Endodermal cell (in vitro differentiated cells): ENCODE data around the gene ANAPC5. TPM values are rescaled to one million over a fixed set of nuclear protein-coding genes. Genes with fewer than 3 reads are reported as not detected.

Experiments used
- DNase-seq: peaks from one replicate; pipeline ENCODE4 v3.0.0-alpha.2; 2017
- H3K27ac ChIP-seq: 2 replicates; pipeline ENCODE4 v1.5.1; 2013; ENCODE audit warnings: mild to moderate bottlenecking, low read depth, low read length, moderate library complexity
- H3K27me3 ChIP-seq: 2 replicates; pipeline ENCODE4 v1.6.1; 2013; ENCODE audit warnings: mild to moderate bottlenecking, low read length, moderate library complexity; ENCODE audit not compliant: insufficient read depth, control insufficient read depth, poor library complexity, severe bottlenecking
- H3K36me3 ChIP-seq: 2 replicates; pipeline ENCODE4 v1.7.0; 2013; ENCODE audit warnings: mild to moderate bottlenecking, low read length, moderate library complexity; ENCODE audit not compliant: control insufficient read depth, insufficient read depth
- H3K4me1 ChIP-seq: one replicate; pipeline ENCODE4 v1.7.0; 2013; ENCODE audit warnings: low read length; ENCODE audit not compliant: control insufficient read depth, insufficient read depth
- H3K4me3 ChIP-seq: 2 replicates; pipeline ENCODE4 v1.5.1; 2013; ENCODE audit warnings: mild to moderate bottlenecking, low read length, moderate library complexity
- H3K9ac ChIP-seq: 2 replicates; pipeline ENCODE4 v1.6.1; 2013; ENCODE audit warnings: mild to moderate bottlenecking, low read length, moderate library complexity; ENCODE audit not compliant: poor library complexity, severe bottlenecking; ENCODE audit errors: extremely low read depth
- H3K9me3 ChIP-seq: 2 replicates; pipeline ENCODE4 v1.6.1; 2013; ENCODE audit warnings: mild to moderate bottlenecking, low read length, moderate library complexity; ENCODE audit not compliant: control insufficient read depth
- H3K27ac Mint-ChIP-seq: 2 replicates; pipeline ENCODE4 v1.8.0; 2020; ENCODE audit warnings: mixed read lengths
- H3K27me3 Mint-ChIP-seq: 2 replicates; pipeline ENCODE4 v1.8.0; 2021; ENCODE audit warnings: mild to moderate bottlenecking, mixed read lengths; ENCODE audit not compliant: insufficient read depth
- H3K36me3 Mint-ChIP-seq: 2 replicates; pipeline ENCODE4 v1.8.0; 2020; ENCODE audit warnings: low read depth, mixed read lengths
- H3K4me1 Mint-ChIP-seq: 2 replicates; pipeline ENCODE4 v1.8.0; 2020; ENCODE audit warnings: mixed read lengths
- H3K4me3 Mint-ChIP-seq: 2 replicates; pipeline ENCODE4 v1.8.0; 2020; ENCODE audit warnings: mild to moderate bottlenecking, moderate library complexity, mixed read lengths
- H3K9me3 Mint-ChIP-seq: 2 replicates; pipeline ENCODE4 v1.8.0; 2020; ENCODE audit warnings: mild to moderate bottlenecking, mixed read lengths
- CTCF ChIP-seq: fragments of 200-600 bp; sonication (generic); conservative IDR thresholded peaks from 2 replicates; pipeline ENCODE4 v1.5.0; 2021; ENCODE audit warnings: antibody characterized with exemption, mild to moderate bottlenecking
- WGBS, 2 experiments: methylation state at CpG; one replicate each; pipeline versions ENCODE4 v1.1.5 to v1.1.7; 2013; ENCODE audit warnings: missing lambda C conversion rate in 2 of 2, mixed read lengths in 1 of 2; ENCODE audit not compliant: insufficient coverage in 1 of 2, insufficient read length in 1 of 2; 5-methylcytosine and 5-hydroxymethylcytosine counted together
- total RNA-seq, 2 donors: library from RNA; stranded (reverse); fragmentation: NEBNext Ultra II Directional in 1 of 2; extraction: Animal tissue kit (Norgen Biotek cat#: 25700) in 1 of 2; gene quantifications; 2 replicates in 1 of 2; 3 replicates in 1 of 2; pipeline ENCODE4 v1.2.1, GENCODE V29; 2021

ANAPC5 gene
- total RNA-seq, 2 donors from 2014 or later = 87.7 to 111 TPM

- Mint-ChIP-seq H3K36me3 (peaks cover 77% of the 10 kb centered on the region), H3K9me3 (no peaks in the 10 kb centered on the region), H3K4me3 (no peak overlapping the region), H3K4me1 (peaks cover 5% of the 10 kb centered on the region), H3K27ac (peak overlapping the region; percentile 64), H3K27me3 (no peaks in the 10 kb centered on the region)
- H3K27me3 ChIP-seq = no peaks in the 10 kb centered on the region
- no peaks in the 10 kb centered on the region for H3K9me3 ChIP-seq
- H3K4me1 ChIP-seq = peaks cover under 1% of the 10 kb centered on the region
- H3K36me3 ChIP-seq = peaks cover 38% of the 10 kb centered on the region
- no peak overlapping the region for H3K27ac ChIP-seq
- TF ChIP-seq CTCF = no peak
- DNase-seq = no peak
- 96 to 98% methylated on average over 31 to 35 of the region's 35 CpGs for WGBS, 2 experiments
- no peak overlapping the region for H3K4me3 ChIP-seq
- no peak overlapping the region for H3K9ac ChIP-seq
Measured at GRCh38 chr12:121274036-121274763, 78.0 kb downstream of the ANAPC5 start.

GRCh38 chr12:121273364-121273896 is 78.8 kb downstream of the ANAPC5 start:
- no peak for DNase-seq
- Mint-ChIP-seq H3K27me3 (no peaks in the 10 kb centered on the region), H3K4me1 (no peaks in the 10 kb centered on the region), H3K4me3 (no peak overlapping the region), H3K36me3 (peaks cover 77% of the 10 kb centered on the region), H3K9me3 (no peaks in the 10 kb centered on the region), H3K27ac (peak overlapping the region; percentile 64)
- Histone ChIP-seq H3K9ac (no peak overlapping the region), H3K36me3 (peaks cover 39% of the 10 kb centered on the region), H3K27me3 (no peaks in the 10 kb centered on the region), H3K9me3 (no peaks in the 10 kb centered on the region), H3K4me1 (no peaks in the 10 kb centered on the region), H3K4me3 (no peak overlapping the region), H3K27ac (no peak overlapping the region)
- 94 to 100% methylated on average over 11 to 14 of the region's 14 CpGs for WGBS, 2 experiments
- no peak for TF ChIP-seq CTCF

- H3K9ac ChIP-seq = no peak overlapping the region
- Mint-ChIP-seq H3K4me3 (no peak overlapping the region), H3K36me3 (peaks cover 72% of the 10 kb centered on the region), H3K4me1 (no peaks in the 10 kb centered on the region), H3K9me3 (no peaks in the 10 kb centered on the region), H3K27ac (no peak overlapping the region), H3K27me3 (no peaks in the 10 kb centered on the region)
- H3K9me3 ChIP-seq = no peaks in the 10 kb centered on the region
- TF ChIP-seq CTCF = no peak
- H3K4me3 ChIP-seq = no peak overlapping the region
- whole genome bisulfite sequencing, 2 experiments = 100% methylated on average over 1 of the region's 1 CpG; no CpG with 5 or more reads in 1 of the 2 experiments
- H3K27ac ChIP-seq = no peak overlapping the region
- peaks cover 66% of the 10 kb centered on the region for H3K36me3 ChIP-seq
- H3K4me1 ChIP-seq = no peaks in the 10 kb centered on the region
- no peak for DNase-seq
- H3K27me3 ChIP-seq = no peaks in the 10 kb centered on the region
Measured at GRCh38 chr12:121267822-121268221, 84.4 kb downstream of the ANAPC5 start.
